HG02798 (cell line): ENCODE data around the gene CA10.

Experiments used
- ATAC-seq: cut with Tn5 transposase; IDR thresholded peaks from one replicate; pipeline ENCODE4 v1.9.1; 2021; ENCODE audit warnings: mild to moderate bottlenecking; ENCODE audit not compliant: unreplicated experiment, poor library complexity

CA10 gene

GRCh38 chr17:51795401-51795800 is 363.1 kb downstream of the CA10 start:
- ATAC-seq: no peak

- no peak for ATAC-seq
These were observed 364.0 kb downstream of the CA10 start for GRCh38 chr17:51794466-51794865.

DNA sequence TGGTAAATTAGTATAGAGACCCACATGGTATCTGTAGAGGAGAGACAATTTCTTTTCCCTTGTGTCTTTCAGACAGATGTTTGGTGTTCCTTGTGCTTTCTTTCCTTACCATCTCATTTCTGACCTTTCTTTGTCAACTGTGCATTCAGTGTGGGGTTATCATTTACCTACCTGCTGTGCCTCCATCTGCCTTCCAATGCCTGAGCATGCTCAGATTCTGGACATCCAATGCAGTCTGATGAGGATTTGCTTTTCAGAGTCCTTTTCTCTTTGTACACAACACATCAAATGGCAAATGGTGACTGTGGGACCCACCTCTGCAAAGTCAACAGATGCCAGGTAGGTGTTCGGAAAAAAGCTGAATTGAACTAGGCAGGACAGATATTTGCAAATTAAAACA is 364.8 kb downstream of the CA10 start:
- ATAC-seq: no peak

DNA sequence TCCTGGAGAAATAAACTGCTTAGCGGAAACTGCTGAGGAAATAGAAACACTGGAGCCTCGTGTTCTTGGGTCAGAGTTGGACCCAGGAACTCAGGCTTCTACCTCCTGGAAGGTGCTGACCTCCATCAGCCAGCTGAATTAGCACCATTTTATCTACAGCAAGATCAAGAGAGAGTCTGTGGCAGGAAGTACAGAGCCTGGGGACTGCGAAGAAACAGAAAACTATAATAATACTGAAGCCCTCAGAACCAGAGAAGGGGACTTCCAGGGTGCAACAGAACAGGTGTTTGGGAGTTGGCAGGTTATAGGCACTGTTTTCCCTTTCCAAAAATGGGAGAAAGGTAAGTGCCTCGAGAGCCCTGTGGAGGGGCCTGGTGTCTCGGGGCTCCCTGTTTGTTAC is 379.7 kb downstream of the CA10 start:
- no peak for ATAC-seq

- ATAC-seq: no peak
These were observed 388.3 kb downstream of the CA10 start for GRCh38 chr17:51770027-51770759.

DNA sequence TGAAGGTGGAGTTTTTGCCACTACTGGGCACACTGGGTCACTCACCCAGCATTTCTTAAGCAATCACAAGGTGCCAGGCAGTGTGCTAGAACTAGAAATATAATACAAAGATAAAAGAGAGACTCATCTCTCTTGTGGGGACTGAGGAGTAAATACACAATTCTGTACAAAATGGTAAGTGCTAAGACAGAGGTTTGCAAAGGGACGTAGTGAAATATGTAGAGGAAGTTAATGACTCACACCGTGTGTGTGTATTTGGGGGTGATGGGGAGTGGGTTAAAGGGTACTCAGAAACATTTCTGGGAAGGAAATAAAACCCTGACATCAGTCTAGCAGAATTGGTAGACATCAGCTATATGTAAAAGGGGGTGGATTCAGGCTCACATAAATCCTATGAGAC is 389.3 kb downstream of the CA10 start:
- ATAC-seq: no peak

- no peak for ATAC-seq
These were observed 389.8 kb downstream of the CA10 start for GRCh38 chr17:51768706-51769105.

DNA sequence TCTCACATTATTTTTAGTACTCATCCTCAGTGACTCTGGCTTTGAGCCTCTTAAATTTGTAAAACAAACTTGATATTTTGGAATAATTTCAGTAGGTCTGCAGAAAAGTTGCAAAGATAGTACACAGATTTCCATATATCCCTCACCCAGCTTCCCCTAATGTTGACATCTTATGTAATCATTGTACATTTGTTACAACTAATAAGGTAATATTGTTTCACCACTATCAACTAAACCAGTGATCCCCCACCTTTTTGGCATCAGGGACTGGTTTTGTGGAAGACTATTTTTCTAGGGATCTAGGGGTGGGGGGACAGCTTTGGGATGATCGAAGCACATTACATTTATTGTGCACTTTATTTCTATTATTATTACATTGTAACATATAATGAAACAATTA is 391.2 kb downstream of the CA10 start:
- ATAC-seq: no peak

DNA sequence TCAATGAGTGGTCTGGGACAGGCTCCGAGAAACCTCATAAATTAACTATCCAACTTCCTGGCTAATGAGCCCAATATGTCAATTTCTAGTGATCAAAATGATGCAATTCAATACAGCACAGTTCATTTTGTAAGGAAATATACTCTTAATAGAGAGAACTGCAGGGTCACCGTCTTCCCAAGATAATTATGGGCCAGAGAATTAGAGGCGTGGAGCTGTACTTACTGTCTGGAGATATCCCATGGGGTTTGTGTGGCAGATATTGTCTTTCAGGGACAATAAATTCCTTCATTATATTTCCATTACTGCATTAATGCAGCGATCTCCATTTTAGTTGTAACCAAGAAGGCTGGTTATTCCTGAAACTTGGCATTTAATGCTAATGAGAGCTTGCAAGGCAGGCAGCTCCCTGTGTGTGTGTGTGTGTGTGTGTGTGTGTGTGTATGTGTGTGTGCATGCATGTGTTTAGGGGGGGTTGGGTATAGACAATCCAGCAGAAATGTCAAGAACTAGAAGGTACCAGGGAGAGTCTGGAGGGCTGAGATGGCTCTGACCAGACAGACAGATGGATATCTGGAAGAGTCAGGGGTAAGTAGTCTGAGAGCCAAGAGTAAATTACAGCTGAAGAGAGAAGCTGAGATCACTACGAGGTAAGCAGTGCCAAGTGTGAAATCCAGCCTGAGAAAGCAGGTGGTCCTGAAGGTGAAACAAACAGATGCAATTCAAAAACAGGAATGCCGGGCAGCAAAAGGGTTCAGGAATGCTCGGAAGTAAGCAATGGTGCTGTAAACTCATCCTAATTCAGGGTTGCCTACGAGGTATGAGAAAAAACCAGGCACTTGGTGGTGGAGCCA is 393.0 kb downstream of the CA10 start:
- no peak for ATAC-seq

DNA sequence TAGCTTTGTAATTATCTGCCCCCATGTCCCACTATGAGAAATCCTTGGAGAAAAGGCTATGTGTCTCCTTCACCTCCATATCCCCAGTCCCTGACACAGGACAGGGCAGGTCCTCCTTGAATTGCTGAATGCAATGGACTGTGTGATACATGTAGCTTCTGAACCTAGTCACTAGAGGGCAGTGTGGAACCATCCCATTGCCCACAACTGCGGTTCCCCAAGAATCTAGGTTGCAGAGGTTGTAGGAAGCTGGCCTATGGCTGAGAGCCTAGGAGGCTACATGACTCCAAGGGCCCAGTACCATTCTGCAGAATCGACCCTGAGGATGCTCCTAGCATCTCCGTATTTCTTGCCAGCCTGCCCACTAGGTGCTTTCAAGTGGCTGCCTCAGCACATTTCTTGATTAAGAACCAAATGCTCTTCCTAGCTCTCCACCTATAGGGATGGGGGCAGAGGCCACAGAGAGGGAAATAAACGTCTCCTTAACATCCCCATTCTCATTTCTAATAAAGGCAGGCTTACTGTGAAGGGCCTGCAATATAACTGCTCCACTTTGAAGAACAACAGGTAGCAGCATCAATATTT is 394.0 kb downstream of the CA10 start:
- ATAC-seq: peak; percentile 96

- ATAC-seq: no peak
These were observed 395.5 kb downstream of the CA10 start for GRCh38 chr17:51763058-51763457.

GRCh38 chr17:51761105-51761504 is 397.4 kb downstream of the CA10 start:
- ATAC-seq: no peak

DNA sequence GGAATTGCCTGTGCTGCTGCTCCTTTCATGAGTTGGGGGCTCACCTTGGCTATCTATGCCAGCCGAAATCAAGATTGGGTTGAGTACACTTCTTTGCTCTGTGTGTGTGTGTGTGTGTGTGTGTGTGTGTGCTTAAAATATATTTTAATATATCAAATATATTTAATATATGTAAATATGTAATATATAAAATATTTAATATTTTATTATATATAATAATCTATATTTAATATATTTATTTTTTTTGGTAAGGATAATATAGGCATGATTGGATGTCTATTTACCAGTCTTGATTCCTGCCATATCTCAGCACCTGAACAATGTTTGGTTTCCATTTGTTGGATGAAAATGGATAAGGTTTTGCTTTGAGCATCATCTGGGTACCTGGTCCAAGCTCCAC is 399.3 kb downstream of the CA10 start:
- no peak for ATAC-seq

- ATAC-seq: no peak
These were observed 407.4 kb downstream of the CA10 start for GRCh38 chr17:51751072-51751471.

GRCh38 chr17:51748749-51749604 is 409.5 kb downstream of the CA10 start:
- ATAC-seq: no peak

DNA sequence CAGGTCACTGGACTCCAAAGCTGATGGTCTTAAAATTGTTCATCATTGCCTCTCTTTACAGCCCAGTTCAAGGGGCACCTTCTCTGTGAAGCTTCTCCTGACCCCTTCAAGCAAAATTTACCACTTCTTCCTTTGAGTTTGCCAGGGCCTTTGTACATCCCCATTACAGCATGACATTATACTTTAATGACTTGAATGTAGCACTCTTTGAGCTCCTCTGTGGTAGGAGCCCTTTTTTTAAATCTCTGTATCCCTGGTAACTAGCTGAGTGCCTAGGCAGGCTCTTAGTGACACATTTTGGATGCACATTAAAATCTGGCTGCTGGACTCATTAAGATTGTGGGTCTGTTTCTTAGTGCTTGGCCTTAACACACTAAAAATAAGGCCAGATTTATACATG is 412.1 kb downstream of the CA10 start:
- ATAC-seq: no peak

- no peak for ATAC-seq
These were observed 412.5 kb downstream of the CA10 start for GRCh38 chr17:51745993-51746392.

- no peak for ATAC-seq
These were observed 415.0 kb downstream of the CA10 start for GRCh38 chr17:51743477-51743876.

DNA sequence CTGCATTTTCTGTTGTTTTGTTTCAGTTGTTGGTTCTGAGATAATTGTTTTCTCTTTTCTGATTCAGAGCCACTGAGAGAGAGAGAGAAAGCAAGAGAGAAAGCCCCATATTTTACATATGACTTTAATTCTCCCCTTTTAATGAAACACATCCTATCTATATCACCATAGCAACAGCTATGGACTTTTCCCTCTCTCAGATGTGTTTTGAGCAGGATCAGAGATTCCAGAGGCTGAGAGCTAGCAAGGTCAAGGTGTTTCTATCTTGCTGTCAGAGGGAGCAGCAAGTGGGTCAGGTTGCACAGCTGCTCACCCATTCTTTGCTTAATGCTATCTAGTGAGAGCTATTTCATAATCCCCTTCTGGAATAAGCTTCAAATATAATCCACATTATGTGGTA is 415.9 kb downstream of the CA10 start:
- no peak for ATAC-seq

- ATAC-seq: no peak
These were observed 417.1 kb downstream of the CA10 start for GRCh38 chr17:51741458-51741857.
